HG02763 (cell line): ENCODE data around the gene HCFC1.
"Not testable (repeated sequence)": the region's sequence is repeated elsewhere in the genome, so short reads cannot be mapped to it uniquely, and the experiment has no call there.

Experiments used
- ATAC-seq: cut with Tn5 transposase; IDR thresholded peaks from one replicate; pipeline ENCODE4 v1.9.1; 2021; ENCODE audit warnings: mild to moderate bottlenecking, moderate library complexity; ENCODE audit not compliant: unreplicated experiment

HCFC1 gene

DNA sequence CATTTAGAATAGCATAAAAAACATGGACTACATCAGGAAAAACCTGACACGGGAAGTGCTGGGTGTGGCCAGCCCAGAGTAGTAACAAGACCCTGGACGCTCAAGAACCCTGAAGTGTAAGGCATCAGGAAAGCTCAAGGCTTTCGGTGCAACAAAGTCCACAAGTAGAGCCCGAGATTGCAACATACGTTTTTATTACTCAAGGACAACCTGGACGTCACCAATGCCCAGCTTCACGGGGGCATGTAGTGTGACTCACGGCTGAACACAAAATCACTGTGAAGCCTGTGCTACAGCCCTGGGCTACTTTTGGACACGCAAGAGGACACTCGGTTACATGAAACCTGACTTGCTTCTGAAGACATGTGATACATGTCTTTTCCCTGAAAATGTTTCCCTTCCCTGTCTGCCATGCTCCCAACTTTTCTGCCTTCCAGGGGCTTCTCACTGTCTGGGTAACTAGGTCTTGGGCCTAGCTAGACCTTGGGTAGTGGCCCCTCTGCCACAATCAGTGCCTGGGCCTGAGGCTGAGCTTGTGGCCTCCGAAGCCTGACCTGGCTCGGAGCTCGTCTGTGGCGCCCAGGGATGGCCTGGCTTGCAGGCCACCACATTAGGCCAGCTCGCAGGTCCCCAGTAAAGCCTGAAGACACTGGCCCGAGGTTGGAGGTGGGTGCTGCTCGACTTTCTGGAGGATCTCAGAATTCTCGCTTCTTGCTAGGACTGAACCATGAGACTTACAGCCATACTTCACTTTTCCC is 38.9 kb upstream of the HCFC1 start:
- no peak for ATAC-seq

DNA sequence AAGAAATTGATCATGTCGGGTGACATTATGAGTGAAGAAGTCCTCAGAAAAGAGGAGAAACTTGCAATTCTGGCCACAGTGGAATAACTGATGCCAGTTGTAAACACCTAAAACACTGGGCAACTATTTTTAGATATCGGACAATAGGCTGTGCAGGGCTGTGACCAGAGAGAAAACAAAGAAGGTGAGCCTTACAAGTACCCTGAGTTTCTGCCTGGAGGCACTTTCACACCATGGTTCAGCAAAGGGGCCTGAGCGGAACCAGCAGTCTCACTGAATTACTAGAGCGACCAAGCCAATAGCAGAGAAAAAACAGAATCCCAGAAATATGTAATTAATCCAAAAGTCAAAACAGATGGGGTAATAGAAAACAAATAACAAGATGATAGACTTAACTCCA is 36.9 kb upstream of the HCFC1 start:
- no peak for ATAC-seq

DNA sequence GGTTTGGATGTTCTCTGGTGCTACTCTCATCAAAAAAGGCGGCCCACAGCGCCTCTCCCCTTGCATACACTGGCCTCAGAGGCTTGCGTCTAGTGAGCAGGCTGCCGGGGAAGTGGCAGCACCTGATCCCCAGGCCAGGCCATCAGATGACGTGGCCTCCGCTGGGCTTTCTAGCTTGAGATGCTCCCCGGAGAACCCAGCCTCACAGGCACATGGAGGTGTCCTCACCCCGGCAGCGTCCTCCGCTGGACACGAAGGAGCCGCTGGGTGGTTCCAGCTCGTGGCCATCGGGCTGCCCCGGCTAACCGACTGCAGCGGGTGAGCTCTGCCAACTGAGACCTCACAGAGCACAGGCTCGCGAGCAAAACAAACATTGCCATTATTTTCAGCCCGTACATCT is 35.3 kb upstream of the HCFC1 start:
- no peak for ATAC-seq

DNA sequence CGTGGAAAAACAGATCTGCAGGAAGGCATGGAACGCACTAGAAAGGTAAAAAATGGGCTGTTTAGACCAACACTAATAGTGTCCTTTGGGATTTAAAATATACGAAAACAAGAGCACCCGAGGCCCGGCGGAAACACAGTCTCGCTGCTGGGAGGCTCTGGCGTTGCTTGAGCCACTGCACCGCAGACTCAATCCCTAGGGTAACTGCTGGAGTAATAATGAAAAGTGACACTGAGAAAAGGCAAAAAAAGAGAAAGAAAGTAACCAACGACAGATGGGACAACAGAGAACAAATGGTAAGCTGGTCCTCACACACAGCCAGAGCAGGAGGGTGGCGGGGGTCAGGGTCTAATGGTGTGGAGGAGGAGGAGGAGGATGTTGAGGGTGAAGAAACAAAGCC is 32.7 kb upstream of the HCFC1 start:
- ATAC-seq = no peak

DNA sequence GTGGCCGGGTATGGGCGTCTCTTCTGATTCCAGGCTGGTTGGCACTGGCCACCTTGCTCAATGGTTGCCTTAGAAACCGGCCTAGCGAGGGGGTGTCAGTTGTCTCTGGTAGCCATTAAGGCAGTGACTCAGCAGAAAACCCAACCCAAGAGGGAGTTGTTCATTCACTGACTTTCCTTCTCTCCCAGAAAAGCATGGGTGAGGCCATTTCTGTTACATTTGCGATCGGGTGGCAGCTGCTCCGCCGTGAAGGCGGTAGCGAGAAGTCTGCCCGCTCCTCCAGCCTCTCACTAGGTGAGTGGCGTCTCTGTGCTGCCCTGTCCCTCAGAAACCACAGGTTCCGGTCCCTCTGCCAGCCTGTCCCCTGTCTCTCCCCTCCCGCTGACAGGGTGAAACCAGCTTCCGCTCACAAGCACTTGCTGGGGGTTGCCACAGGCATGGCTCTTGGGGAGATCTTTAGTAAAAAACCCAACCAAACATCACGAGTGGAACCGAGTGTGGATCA is 30.6 kb upstream of the HCFC1 start:
- ATAC-seq = no peak

DNA sequence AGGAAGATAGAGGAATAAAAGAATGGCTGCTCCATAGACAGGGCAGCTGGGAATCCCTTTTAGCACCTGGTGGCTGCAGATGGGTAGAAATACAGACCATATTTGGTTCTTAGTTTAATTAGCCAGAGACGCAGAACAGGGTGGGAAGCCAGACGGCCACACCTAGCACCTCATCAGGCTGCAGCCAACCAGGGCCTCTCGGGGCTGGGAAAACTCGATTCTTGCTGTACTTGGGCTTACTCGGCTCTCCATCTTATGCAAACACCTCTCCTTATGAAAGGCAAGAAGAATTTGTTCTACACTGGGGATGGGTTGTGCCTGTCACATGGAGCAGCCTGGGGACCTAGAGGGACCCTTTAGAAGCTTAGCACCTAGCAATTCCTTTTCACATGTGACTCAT is 28.4 kb upstream of the HCFC1 start:
- no peak for ATAC-seq

DNA sequence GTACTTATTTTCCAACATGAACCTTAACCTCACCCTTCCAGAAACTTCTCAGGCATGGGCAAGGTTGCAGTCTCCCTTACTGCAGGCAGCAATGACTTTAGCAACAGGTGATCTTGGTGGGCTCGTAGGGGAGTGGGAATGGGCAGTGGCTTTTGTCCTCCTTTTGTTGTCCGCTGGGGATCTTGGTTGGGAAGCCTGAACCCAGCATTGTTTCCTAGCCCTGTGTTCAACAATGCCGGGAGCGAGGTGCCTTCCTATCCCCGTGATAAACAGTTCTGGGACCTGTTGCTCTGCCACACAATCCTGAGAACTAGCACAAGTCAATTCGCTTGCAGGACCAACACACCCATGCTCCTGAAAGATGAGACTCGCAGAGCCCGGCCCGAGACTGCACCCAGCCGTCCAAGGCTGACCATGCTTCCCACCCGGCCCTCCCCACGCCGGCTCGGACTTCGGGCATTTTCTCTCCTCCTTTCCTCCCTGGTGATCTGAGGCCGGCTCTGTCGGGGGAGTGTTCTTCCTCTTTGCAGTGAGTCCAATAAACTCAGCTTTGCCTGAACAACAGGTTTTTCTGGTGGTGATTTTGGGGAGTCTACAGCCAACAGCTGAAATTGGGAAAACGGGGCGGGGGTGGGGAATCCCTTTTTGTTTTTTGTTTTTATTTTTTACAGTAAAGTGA is 27.9 kb upstream of the HCFC1 start:
- ATAC-seq = no peak

DNA sequence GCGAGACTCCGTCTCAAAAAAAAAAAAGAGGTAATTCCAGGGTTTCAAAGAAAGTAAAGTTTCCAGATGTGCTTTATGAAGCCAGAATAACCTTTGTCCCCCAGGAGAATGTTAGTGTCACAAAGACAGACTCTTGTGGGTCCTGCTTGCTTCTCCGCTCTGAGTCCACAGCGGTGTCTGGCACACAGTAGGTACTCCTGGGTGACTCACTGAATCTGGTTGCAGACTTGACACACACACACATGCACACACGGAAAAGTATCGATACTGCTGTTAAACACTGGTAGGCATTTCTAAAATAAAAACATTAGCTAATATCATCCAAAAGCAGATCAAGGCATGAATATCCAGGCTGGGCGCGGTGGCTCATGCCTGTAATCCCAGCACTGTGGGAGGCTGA is 23.9 kb upstream of the HCFC1 start:
- no peak for ATAC-seq

DNA sequence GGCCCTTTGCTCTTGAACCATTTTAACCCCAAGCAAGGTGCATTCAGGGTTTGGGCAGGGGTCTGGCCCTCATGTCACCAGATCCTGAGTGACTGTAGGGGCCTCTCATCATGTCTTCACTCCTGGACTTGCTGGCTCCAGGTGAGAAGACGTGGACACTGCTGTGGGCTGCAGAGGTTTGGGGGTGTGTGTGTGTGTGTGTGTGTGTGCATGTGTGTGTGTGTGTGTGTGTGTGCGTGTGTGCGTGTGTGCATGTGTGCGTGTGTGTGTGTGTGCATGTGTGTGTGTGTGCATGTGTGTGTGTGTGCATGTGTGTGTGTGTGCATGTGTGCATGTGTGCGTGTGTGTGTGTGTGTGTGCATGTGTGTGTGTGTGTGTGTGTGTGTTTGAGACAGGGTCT is 22.8 kb upstream of the HCFC1 start:
- not testable (repeated sequence) for ATAC-seq

DNA sequence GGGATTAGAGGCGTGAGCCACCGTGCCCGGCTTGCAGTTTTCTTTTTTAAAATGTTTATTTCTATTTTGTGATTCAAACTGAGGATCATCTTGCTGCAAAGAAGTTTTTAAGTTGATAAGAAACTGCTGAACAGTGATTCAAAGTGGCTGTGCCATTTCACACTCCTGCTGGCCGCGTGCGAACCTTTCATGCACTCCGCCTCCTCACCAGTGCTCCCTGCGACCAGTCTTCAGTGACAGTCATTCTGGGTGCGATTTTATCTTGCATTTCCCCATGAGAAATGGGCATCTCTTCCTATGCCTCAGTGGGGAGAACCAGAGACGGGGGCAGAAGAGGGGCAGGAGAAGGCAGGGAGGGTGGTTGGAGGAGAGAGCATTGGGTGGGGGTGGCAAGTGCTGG is 22.4 kb upstream of the HCFC1 start:
- no peak for ATAC-seq

DNA sequence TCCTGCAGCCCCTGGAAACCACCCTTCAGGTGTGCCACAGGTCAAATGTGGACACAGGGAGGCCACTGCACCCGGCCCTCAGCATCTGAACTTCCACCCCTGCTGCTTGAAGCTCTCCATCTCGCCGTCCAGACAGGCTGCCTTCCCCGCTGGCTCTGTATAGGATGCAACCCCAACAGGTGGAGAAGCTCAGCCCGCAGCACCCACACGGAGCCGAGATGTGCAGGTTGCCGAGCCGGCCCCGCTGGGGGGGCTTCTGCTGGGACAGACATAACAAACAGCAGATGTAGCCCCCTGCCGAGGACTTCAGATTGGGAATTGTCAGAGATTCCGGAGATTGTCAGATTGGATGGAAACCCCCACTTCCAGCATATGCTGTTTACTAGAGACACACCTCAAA is 21.5 kb upstream of the HCFC1 start:
- no peak for ATAC-seq

DNA sequence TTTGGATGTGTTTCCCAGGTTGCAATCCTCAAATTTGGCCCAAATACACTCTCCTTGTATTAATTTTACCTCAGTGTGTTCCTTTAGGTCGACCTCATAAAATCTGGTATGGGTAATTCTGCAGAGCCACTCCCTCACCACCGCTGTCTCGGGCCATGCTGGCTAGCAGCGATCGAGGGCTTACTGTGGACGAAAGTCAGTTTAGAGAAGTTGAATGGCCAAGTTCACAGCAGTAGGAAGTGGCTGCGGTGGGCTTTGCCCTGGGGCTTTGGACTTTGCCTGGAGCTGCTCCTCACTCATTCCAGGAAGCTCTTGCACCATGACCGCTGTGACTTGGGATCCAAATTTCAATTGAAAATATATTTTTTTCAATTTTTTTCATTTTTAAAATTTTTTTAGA is 20.6 kb upstream of the HCFC1 start:
- no peak for ATAC-seq

DNA sequence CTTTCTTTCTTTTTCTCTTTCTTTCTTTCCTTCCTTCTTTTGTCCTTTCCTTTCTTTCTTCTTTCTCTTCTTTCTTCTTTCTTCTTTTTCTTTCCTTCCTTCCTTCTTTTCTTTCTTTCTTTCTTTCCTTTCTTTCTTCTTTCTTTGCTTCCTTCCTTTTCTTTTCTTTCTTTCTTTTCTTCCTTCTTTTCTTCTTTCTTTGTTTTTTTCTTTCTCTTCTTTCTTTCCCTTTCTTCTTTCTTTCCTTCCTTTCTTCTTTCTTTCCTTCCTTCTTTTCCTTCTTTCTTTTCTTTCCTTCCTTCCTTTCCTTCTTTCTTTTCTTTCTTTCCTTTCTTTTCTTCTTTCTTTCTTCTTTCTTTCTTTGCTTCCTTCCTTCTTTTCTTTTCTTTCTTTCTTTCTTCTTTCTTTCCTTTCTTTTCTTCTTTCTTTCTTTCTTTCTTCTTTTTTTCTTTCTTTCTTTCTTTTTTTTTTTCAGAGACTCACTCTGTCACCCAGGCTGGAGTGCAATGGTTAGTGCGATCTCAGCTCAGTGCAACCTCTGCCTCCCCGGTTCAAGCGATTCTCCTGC is 19.5 kb upstream of the HCFC1 start:
- no peak for ATAC-seq

DNA sequence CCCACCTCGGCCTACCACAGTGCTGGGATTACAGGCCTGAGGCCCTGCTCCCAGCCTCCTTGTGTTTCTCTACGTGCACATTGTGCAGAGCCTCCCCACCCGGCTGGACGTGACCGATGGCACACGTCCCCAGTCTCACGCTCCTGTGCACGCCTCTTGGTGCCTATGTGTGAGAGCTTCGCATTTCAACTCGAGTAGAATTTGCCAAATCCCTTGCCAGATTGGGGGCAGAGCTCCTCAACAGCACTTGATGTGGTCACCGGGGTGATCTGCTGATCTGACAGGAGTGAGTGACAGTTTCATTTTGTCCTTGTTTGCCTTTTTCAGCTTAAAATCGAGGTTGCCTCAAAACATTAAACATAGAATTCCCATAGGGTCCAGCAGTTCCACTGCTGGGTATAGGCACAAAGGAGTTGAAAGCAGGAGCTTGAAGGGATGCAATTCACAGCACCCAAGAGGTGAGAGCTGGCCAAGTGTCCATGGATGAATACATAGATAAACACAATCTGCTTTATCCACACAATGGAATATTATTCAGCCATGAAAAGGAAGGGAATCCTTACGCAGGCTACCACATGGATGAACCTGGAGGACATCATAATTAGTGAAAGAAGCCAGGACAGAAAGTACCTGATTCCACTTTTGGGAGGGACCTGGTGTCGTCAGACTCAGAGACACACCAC is 18.5 kb upstream of the HCFC1 start:
- no peak for ATAC-seq

DNA sequence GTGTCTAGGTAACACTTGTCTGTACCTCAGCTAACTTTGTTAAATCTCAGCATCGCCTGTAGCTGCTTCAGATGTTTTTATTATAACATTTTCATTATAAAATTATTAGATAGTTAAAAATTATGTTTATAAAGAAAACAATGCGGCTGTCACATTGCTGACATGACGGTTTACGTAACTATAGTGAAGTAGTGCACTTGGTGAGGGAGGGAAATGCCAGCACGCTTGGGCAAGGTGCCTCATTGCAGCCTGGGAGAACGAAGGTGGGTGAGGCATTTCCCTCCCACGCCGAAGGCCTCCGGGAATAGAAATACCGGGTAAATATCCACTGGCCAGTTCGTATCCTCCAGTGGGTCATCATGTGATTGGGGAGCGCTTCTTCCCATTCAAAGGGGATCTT is 16.9 kb upstream of the HCFC1 start:
- ATAC-seq = no peak

DNA sequence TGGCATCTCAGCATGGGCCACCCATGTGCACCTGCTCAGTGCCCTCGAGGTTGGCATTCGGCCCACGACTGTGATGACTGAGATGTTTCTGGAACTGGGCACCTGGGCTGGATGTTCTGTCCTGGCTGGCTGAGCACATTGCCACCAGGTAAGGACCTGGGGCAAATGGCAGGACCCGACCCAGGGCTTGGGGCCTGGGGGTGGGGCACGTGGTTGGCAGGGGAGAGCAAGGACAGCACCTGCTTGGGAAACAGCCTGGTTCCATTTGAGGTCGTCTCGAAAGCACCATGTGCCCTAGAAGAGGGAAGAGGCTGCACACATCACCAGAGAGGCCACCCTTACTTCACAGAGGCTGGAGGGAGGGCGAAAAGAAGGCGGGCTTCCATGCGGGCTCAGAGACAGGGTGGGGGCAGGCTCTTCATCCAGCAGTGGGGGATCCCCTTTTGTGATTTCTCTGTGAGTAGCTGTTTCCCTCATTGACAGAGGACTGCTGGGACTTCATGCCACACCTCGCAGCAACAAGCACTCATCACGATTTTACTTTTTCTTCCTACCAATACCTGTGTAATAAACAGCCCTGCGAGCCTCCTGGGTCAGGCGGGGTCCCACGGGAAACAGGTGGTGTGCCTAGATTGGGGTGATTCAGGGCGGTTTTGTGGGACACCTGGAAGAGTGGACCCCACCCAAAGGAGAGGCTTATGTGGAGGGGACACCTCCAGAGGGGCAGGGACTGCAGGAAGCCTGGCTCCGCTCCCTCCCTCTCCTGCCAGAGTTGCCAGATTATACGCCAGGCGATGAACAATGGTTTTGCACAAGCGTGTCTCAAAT is 12.9 kb upstream of the HCFC1 start:
- ATAC-seq = no peak

DNA sequence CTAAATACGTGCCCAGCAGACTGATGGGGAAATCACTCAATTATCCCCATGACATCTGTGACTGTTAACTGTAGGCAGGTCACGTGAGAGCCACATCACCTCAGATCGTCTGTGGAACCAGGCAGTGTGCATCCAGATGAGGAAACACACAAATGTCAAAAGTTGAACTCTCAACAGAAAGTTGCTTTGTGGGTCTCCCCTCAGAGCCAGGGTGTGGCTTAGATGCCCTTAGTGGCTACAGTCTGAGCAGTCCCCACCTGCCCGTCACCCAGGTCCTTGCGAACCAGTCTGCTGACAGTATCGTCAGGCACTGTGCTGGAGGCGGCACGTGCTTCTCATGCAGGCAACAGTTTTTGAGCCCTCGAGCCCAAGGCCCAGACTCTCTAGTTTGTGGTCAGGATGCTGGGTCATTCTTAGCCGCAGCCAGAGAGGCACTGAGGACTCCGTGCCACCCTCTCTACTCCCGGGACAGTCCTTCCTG is 11.7 kb upstream of the HCFC1 start:
- ATAC-seq = no peak

DNA sequence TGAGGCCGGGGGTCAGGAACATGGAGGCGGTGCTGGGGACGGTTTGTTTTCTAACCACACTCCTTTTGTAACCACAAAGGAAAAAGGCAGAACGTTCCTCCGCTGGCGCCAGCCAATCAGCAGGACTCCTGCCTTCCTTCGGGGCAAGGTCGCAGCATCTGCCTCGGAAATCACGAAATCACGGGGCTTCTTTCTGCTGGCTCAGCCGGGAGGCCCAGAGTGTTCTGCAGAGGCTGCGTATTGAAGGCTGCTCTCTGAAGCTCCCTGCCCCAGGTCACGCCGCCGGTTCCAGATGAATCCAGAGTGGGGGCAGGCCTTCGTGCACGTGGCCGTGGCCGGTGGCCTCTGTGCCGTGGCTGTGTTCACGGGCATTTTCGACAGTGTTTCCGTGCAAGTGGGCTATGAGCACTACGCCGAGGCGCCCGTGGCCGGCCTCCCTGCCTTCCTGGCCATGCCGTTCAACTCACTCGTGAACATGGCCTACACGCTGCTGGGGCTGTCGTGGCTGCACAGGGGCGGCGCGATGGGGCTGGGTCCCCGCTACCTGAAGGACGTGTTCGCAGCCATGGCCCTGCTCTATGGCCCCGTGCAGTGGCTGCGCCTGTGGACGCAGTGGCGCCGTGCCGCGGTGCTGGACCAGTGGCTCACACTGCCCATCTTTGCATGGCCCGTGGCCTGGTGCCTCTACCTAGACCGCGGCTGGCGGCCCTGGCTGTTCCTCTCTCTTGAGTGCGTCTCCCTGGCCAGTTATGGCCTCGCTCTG is 10.3 kb upstream of the HCFC1 start:
- ATAC-seq = no peak

DNA sequence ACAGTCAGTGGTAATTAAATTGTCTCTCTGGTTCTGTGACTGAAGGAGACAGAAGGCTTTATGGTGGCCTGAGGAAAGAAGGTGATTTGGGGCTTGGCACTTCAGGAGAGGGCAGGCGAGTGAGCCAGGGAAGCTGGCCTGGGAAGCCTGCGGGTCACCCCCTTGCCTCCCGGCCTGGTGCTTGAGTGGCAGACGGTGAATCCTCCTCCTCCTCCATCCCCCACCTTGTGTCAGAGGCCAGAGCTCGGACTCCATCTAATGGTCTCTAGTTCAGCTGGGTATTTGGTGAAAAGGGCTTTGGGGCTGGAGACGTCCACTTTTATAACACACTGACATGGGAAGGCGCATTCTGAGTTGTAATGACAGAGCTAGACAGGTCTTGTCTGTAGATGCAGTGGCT is 9.6 kb upstream of the HCFC1 start:
- no peak for ATAC-seq

DNA sequence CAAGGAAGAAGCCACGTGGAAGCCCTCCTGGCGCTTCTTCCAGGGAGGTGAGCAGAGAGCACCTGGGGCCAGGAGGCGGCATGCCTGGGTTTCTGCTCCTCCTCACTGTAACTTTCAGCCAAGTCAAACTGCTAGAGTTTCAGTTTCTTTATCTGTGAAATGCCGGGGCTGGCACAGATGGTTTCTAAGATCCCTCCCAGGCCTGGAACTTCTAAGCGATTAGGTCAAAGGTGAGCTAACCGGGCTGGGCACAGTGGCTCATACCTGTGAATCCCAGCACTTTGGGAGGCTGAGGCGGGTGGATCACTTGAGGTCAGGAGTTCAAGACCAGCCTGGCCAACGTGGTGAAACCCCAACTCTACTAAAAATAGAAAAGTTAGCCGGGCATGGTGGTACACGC is 8.8 kb upstream of the HCFC1 start:
- not testable (repeated sequence) for ATAC-seq
